Measurements from ENCODE around the gene RPA3. TPM values are rescaled to one million over a fixed set of nuclear protein-coding genes. Genes with fewer than 3 reads are reported as not detected.

The RPA3 gene
- total RNA-seq, 2 experiments from 2014 or later, result 32.9 to 36.5 TPM

DNA sequence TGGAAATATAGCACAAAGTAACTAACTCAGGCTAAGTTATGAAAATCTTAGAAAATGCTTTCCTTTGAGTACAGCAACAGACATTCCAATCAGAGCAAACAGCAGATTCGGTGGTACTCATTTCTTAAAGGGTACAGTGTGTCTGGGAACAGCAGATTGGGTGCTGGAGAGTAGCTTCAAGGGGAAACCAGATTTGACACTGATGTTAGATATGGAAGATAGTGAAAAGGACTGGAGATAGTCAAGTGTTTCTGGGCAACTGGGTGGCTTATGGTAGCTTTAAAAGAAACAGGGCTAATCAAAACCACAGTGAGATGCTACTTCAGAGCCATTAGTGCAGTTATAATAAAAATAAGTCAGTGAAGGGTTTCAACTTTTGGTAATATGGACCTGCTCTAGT, 89.9 kb downstream of the RPA3 start:
- POLR2A ChIA-PET, result no interaction called here
- DNase-seq, result no peak

DNA sequence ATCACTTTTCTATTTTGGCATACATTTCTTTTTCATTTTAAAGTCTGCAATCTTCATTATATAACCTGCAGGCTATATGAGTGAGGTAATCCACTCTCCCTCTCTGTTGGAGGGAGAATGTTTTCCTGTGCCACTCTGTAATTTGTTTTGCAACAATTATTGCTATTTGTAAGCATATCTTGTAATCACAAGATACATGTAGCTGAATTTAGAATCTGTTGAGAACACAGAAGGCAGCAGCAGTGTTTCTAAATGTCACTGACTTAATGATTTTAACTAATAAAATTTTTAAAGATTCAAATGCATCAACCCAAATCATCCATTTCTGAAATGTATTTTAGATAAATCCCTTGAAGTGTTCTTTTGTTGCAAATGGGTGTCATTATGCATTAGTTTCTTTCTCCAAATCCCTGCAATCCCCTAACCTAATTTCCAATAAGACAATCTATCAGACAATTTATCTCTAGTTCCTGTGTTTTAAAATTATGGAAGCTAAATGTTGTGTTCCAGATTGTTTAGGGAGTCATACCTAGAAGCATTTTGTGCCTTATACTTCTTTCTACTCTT, 97.7 kb downstream of the RPA3 start:
- ATAC-seq (ENCODE audit: poor library complexity) (no peak), DNase-seq (no peak)
- Mint-ChIP-seq H3K27me3 (peaks cover 4% of the 10 kb centered on the region), H3K27ac (no peak overlapping the region), H3K4me1 (ENCODE audit: low read depth) (peaks cover 5% of the 10 kb centered on the region), H3K9me3 (no peaks in the 10 kb centered on the region), H3K4me3 (no peak overlapping the region), H3K36me3 (ENCODE audit: low read depth) (no peaks in the 10 kb centered on the region)
- H3K9me3 ChIP-seq (ENCODE audit: control insufficient read depth in 1 of 2, insufficient read depth in 1 of 2, low read length in 2 of 2), result peaks cover 0 to 2% of the 10 kb centered on the region in 2 experiments
- no peaks in the 10 kb centered on the region for H3K4me1 ChIP-seq (ENCODE audit: insufficient read depth, low read length)
- POLR2A ChIA-PET, result no interaction called here
- TF ChIP-seq, protein P1, sequence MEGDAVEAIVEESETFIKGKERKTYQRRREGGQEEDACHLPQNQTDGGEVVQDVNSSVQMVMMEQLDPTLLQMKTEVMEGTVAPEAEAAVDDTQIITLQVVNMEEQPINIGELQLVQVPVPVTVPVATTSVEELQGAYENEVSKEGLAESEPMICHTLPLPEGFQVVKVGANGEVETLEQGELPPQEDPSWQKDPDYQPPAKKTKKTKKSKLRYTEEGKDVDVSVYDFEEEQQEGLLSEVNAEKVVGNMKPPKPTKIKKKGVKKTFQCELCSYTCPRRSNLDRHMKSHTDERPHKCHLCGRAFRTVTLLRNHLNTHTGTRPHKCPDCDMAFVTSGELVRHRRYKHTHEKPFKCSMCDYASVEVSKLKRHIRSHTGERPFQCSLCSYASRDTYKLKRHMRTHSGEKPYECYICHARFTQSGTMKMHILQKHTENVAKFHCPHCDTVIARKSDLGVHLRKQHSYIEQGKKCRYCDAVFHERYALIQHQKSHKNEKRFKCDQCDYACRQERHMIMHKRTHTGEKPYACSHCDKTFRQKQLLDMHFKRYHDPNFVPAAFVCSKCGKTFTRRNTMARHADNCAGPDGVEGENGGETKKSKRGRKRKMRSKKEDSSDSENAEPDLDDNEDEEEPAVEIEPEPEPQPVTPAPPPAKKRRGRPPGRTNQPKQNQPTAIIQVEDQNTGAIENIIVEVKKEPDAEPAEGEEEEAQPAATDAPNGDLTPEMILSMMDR (IDR thresholded peaks at IDR 0.05), result no peak
- no peak overlapping the region for H3K4me3 ChIP-seq (ENCODE audit: low read length)
- no peak overlapping the region for H3K27ac ChIP-seq (ENCODE audit: low read depth in 1 of 2, low read length in 2 of 2)
- intact Hi-C loops (cut with DNase I, micrococcal nuclease), result no loop called here
- CTCF ChIA-PET, result no interaction called here
- H3K36me3 ChIP-seq (ENCODE audit: insufficient read depth, low read length), result no peaks in the 10 kb centered on the region
- H3K27me3 ChIP-seq (ENCODE audit: control insufficient read depth in 1 of 2, insufficient read depth in 2 of 2, low read length in 2 of 2), result no peaks in the 10 kb centered on the region

More for the DNA sequence above, 89.9 kb downstream of the RPA3 start:
- no peak overlapping the region for H3K4me3 Mint-ChIP-seq
- H3K36me3 ChIP-seq (ENCODE audit: insufficient read depth, low read length), result no peaks in the 10 kb centered on the region
- H3K36me3 Mint-ChIP-seq (ENCODE audit: low read depth), result no peaks in the 10 kb centered on the region
- no peaks in the 10 kb centered on the region for H3K27me3 ChIP-seq (ENCODE audit: control insufficient read depth in 1 of 2, insufficient read depth in 2 of 2, low read length in 2 of 2)
- H3K27me3 Mint-ChIP-seq, result peaks cover 4% of the 10 kb centered on the region
- TF ChIP-seq, protein P1 (IDR thresholded peaks at IDR 0.05), result no peak
- H3K9me3 ChIP-seq (ENCODE audit: control insufficient read depth in 1 of 2, insufficient read depth in 1 of 2, low read length in 2 of 2), result peaks cover 3 to 9% of the 10 kb centered on the region in 2 experiments
- intact Hi-C loops (cut with DNase I, micrococcal nuclease), result no loop called here
- no peaks in the 10 kb centered on the region for H3K9me3 Mint-ChIP-seq
- H3K27ac Mint-ChIP-seq, result no peak overlapping the region
- ATAC-seq (ENCODE audit: poor library complexity), result no peak
- no peaks in the 10 kb centered on the region for H3K4me1 ChIP-seq (ENCODE audit: insufficient read depth, low read length)
- no peaks in the 10 kb centered on the region for H3K4me1 Mint-ChIP-seq (ENCODE audit: low read depth)
- CTCF ChIA-PET, result no interaction called here
- H3K4me3 ChIP-seq (ENCODE audit: low read length), result no peak overlapping the region
- H3K27ac ChIP-seq (ENCODE audit: low read depth in 1 of 2, low read length in 2 of 2), result no peak overlapping the region

DNA sequence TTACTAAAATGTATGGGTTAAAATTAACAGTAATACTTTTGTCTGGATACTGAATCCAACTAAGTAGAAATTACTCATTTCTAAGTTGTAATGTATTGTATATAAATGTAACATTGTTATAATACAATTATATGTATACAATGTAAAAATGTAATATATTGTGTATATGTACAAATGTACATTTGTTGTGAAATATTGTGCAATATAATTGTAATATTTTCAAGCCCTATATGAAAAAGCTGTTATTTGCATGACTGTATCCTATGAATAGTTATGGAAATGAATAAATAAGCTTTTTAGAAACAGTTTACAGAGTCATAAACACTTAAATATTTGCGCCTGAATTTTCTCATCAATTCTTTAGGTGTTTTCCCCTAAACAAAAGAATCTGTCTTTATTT, 98.2 kb downstream of the RPA3 start:
- Mint-ChIP-seq H3K27me3 (peaks cover 4% of the 10 kb centered on the region), H3K27ac (no peak overlapping the region), H3K9me3 (no peaks in the 10 kb centered on the region), H3K4me1 (ENCODE audit: low read depth) (peaks cover 5% of the 10 kb centered on the region), H3K36me3 (ENCODE audit: low read depth) (no peaks in the 10 kb centered on the region), H3K4me3 (no peak overlapping the region)
- Histone ChIP-seq H3K36me3 (ENCODE audit: insufficient read depth, low read length) (no peaks in the 10 kb centered on the region), H3K27ac (ENCODE audit: low read depth in 1 of 2, low read length in 2 of 2) (no peak overlapping the region), H3K4me3 (ENCODE audit: low read length) (no peak overlapping the region), H3K4me1 (ENCODE audit: insufficient read depth, low read length) (no peaks in the 10 kb centered on the region), H3K9me3 (ENCODE audit: control insufficient read depth in 1 of 2, insufficient read depth in 1 of 2, low read length in 2 of 2) (no peaks in the 10 kb centered on the region), H3K27me3 (ENCODE audit: control insufficient read depth in 1 of 2, insufficient read depth in 2 of 2, low read length in 2 of 2) (no peaks in the 10 kb centered on the region)
- TF ChIP-seq, protein P1 (IDR thresholded peaks at IDR 0.05), result no peak
- ChIA-PET CTCF (interaction anchor here (1.0 kb wide), 1 partner anchor 20 kb away, joined by 3 read pairs; no protein-coding TSS in a partner anchor), POLR2A (no interaction called here)
- intact Hi-C loops (cut with DNase I, micrococcal nuclease), result no loop called here
- no peak for DNase-seq
- no peak for ATAC-seq (ENCODE audit: poor library complexity)

Data from CD4-positive, alpha-beta T cell (primary cell).